PFSK-1 (cell line): Measurements from ENCODE around the gene LITAF.

Experiments used
- POLR2AphosphoS5 ChIP-seq: IDR thresholded peaks from 2 replicates; pipeline ENCODE4 v1.6.1; 2012; ENCODE audit warnings: low read depth, mild to moderate bottlenecking, control low read depth, low read length, moderate library complexity
- SIN3A ChIP-seq: IDR thresholded peaks from 2 replicates; pipeline ENCODE4 v1.6.1; 2012; ENCODE audit warnings: mild to moderate bottlenecking, low read length, moderate library complexity, borderline replicate concordance; ENCODE audit not compliant: insufficient read depth
- TAF1 ChIP-seq: IDR thresholded peaks from 2 replicates; pipeline ENCODE4 v1.6.1; 2012; ENCODE audit warnings: low read length, control low read depth, borderline replicate concordance; ENCODE audit not compliant: insufficient read depth

DNA sequence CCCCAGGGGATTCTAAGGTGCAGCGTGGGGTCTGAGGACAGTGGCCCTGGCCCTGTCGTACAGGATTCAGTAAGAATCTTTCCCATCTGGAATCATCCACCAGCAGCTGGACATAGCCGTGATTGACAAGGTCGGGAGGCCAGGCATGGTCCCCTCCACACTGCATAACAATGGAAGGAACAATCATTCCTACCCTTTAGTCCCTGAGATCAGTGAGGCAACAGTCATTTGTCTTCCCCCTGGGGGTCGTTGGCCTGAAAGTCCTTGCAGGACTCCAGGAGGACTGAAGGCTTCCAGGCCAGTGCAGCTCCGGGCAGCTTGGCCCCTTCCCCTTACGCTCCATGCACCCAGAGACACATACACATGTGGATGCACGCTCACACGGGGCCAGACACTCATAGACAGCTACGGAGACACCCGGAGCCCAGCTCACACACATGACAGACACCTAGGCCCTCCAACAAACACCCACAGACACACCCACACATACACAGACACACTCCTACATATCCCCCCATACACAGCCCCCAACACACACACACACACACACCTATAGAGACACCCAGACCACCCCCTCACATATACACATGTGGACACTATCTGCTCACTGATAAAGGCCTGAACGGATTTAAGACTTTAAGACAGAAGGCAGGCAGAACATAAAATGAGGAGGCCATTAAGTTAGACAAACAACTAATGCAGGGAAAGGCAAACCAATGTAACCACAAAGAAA, 42.9 kb downstream of the LITAF start:
- TF ChIP-seq POLR2AphosphoS5: no peak
- no peak for TF ChIP-seq TAF1
- no peak for TF ChIP-seq SIN3A
